ENCODE measurements around the gene ALG14.

DNA sequence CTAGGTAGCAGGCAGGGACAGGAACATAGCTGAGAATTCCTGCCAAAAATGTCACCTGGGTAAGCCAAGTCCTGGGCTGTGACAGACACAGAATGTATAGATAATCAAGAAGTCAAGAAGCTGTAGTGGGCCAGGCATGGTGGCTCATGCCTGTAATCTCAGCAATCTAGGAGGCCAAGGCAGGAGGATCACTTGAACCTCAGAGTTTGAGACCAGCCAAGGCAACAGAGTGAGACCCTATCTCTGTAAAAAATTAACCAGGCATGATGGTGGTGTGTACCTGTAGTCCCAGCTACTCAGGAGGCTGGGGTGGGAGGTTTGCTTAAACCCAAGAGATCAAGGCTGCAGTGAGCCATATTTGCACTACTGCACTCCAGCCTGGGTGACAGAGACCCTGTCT is 3.3 kb upstream of the ALG14 start:
- TF ChIP-seq, protein P1, sequence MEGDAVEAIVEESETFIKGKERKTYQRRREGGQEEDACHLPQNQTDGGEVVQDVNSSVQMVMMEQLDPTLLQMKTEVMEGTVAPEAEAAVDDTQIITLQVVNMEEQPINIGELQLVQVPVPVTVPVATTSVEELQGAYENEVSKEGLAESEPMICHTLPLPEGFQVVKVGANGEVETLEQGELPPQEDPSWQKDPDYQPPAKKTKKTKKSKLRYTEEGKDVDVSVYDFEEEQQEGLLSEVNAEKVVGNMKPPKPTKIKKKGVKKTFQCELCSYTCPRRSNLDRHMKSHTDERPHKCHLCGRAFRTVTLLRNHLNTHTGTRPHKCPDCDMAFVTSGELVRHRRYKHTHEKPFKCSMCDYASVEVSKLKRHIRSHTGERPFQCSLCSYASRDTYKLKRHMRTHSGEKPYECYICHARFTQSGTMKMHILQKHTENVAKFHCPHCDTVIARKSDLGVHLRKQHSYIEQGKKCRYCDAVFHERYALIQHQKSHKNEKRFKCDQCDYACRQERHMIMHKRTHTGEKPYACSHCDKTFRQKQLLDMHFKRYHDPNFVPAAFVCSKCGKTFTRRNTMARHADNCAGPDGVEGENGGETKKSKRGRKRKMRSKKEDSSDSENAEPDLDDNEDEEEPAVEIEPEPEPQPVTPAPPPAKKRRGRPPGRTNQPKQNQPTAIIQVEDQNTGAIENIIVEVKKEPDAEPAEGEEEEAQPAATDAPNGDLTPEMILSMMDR (IDR thresholded peaks at IDR 0.05 in 2 of 3, conservative IDR thresholded peaks at IDR 0.05 in 1 of 3; ENCODE audit: borderline replicate concordance in 1 of 3, insufficient read depth in 1 of 3, low read depth in 2 of 3, low read length in 2 of 3), result no peak
- TF ChIP-seq SP1 (IDR thresholded peaks at IDR 0.05; ENCODE audit: low read depth) (no peak), EZH2 (IDR thresholded peaks at IDR 0.05) (no peak), YY1 (IDR thresholded peaks at IDR 0.05; ENCODE audit: extremely low read depth, insufficient replicate concordance, low read depth, low read length) (no peak), POLR2A (IDR thresholded peaks at IDR 0.05; ENCODE audit: borderline replicate concordance, extremely low read depth, insufficient read depth, insufficient read length) (no peak)
- TF ChIP-seq, protein P2, sequence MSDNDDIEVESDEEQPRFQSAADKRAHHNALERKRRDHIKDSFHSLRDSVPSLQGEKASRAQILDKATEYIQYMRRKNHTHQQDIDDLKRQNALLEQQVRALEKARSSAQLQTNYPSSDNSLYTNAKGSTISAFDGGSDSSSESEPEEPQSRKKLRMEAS (IDR thresholded peaks at IDR 0.05), result no peak
- TF ChIP-seq, protein P3, sequence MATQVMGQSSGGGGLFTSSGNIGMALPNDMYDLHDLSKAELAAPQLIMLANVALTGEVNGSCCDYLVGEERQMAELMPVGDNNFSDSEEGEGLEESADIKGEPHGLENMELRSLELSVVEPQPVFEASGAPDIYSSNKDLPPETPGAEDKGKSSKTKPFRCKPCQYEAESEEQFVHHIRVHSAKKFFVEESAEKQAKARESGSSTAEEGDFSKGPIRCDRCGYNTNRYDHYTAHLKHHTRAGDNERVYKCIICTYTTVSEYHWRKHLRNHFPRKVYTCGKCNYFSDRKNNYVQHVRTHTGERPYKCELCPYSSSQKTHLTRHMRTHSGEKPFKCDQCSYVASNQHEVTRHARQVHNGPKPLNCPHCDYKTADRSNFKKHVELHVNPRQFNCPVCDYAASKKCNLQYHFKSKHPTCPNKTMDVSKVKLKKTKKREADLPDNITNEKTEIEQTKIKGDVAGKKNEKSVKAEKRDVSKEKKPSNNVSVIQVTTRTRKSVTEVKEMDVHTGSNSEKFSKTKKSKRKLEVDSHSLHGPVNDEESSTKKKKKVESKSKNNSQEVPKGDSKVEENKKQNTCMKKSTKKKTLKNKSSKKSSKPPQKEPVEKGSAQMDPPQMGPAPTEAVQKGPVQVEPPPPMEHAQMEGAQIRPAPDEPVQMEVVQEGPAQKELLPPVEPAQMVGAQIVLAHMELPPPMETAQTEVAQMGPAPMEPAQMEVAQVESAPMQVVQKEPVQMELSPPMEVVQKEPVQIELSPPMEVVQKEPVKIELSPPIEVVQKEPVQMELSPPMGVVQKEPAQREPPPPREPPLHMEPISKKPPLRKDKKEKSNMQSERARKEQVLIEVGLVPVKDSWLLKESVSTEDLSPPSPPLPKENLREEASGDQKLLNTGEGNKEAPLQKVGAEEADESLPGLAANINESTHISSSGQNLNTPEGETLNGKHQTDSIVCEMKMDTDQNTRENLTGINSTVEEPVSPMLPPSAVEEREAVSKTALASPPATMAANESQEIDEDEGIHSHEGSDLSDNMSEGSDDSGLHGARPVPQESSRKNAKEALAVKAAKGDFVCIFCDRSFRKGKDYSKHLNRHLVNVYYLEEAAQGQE (IDR thresholded peaks at IDR 0.05; ENCODE audit: low read depth), result no peak

All from HCT116 (cell line).